Lung (tissue), 12 donors: ENCODE data around the gene GNG10. TPM values are rescaled to one million over a fixed set of nuclear protein-coding genes. Genes with fewer than 3 reads are reported as not detected.

Experiments used
- ATAC-seq: fragments of 200-7000 bp; cut with Tn5 transposase; one replicate; pipeline ENCODE4 v1.9.1; 2020; ENCODE audit warnings: moderate number of reproducible peaks; ENCODE audit not compliant: insufficient read depth, low FRiP score
- DNase-seq, 3 donors: peaks; one replicate each; pipeline ENCODE4 v3.0.0-alpha.2; 2013 to 2017
- H3K27ac ChIP-seq, 2 donors: one replicate each; pipeline ENCODE4 v1.5.1; 2013; ENCODE audit warnings: mild to moderate bottlenecking in 2 of 2, moderate library complexity in 2 of 2, control low read depth in 1 of 2, inconsistent platforms in 1 of 2, low read depth in 1 of 2, low read length in 1 of 2
- H3K27me3 ChIP-seq, 3 donors: one replicate each; pipeline ENCODE4 v1.5.1; 2013; ENCODE audit warnings: low read length in 2 of 3; ENCODE audit not compliant: control insufficient read depth in 3 of 3, insufficient read depth in 3 of 3
- H3K36me3 ChIP-seq, 4 donors: one replicate each; pipeline ENCODE4 v1.5.1; 2013; ENCODE audit warnings: low read length in 4 of 4, mild to moderate bottlenecking in 1 of 4, moderate library complexity in 1 of 4; ENCODE audit not compliant: control insufficient read depth in 4 of 4, insufficient read depth in 4 of 4
- H3K4me1 ChIP-seq, 5 donors: one replicate each; pipeline ENCODE4 v1.5.1; 2013; ENCODE audit warnings: low read length in 5 of 5, mild to moderate bottlenecking in 2 of 5, moderate library complexity in 1 of 5; ENCODE audit not compliant: control insufficient read depth in 5 of 5, insufficient read depth in 5 of 5
- H3K4me3 ChIP-seq: one replicate; pipeline ENCODE4 v1.5.1; 2013; ENCODE audit warnings: mild to moderate bottlenecking, control low read depth, moderate library complexity
- H3K9ac ChIP-seq, 2 donors: one replicate each; pipeline ENCODE4 v1.5.1; 2013; ENCODE audit warnings: low read length in 2 of 2, control low read depth in 1 of 2; ENCODE audit not compliant: insufficient read depth in 1 of 2
- H3K9me3 ChIP-seq, 4 donors: one replicate each; pipeline ENCODE4 v1.5.1; 2013; ENCODE audit warnings: low read length in 3 of 4, mild to moderate bottlenecking in 1 of 4, moderate library complexity in 1 of 4; ENCODE audit not compliant: control insufficient read depth in 4 of 4, insufficient read depth in 3 of 4
- WGBS, 2 donors: extraction: QIAGEN DNeasy Blood & Tissue Kit; methylation state at CpG; one replicate each; pipeline ENCODE4 v1.1.7; 2013; 5-methylcytosine and 5-hydroxymethylcytosine counted together
- polyA plus RNA-seq, 2 donors: library from polyadenylated mRNA; stranded (reverse); fragments of 200-250 nt; gene quantifications; one replicate each; pipeline ENCODE4 v1.2.1, GENCODE V29; 2013
- total RNA-seq, 2 donors: library from RNA; depleted of rRNA in 1 of 2; stranded (reverse); fragments of >200 nt in 1 of 2; gene quantifications; one replicate each; pipeline ENCODE4 v1.2.1, GENCODE V29; 2014 to 2021
- TF ChIP-seq, protein P1 (sequence below): IDR thresholded peaks from 2 replicates; pipeline ENCODE4 v1.5.1; 2012; ENCODE audit warnings: mild to moderate bottlenecking; ENCODE audit errors: control extremely low read depth, extremely low read depth
- donor health status: control.
- donor health status: control.
- donor health status: Bipolar disorder and iron deficiency.
- donor health status: healthy.
- donor health status: DM: yes; HTN: yes; CAD: no.

Gene GNG10
- total and polyA plus RNA-seq, 4 donors = 40.4 to 98.5 (median 46.0) TPM

DNA sequence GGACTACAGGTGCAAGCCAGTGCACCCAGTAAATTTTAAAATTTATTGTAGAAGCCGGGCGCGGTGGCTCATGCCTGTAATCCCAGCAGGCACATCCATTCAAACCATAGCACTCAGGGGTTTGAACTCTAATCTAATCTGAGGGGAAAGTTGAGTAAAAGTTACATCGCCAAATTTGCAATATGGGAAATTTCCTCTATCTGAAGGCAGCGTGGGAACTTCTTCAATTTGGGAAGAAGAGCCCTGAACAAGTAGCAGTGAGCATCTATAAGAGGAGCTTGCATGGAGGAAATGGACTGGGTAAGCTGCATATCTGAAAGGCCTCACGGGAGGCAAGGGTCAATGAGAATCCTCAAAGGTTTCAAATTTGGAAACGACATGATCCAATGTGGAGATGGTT lies 33.0 kb upstream of the GNG10 start:
- WGBS, 2 donors = 80 to 82% methylated on average over 7 of the region's 7 CpGs
- no peak overlapping the region for H3K4me3 ChIP-seq
- DNase-seq = no peak
- H3K4me1 ChIP-seq = peaks cover 2 to 20% (median 8%) of the 10 kb centered on the region in 5 donors
- no peak for ATAC-seq
- H3K27ac ChIP-seq = no peak overlapping the region
- TF ChIP-seq, protein P1, sequence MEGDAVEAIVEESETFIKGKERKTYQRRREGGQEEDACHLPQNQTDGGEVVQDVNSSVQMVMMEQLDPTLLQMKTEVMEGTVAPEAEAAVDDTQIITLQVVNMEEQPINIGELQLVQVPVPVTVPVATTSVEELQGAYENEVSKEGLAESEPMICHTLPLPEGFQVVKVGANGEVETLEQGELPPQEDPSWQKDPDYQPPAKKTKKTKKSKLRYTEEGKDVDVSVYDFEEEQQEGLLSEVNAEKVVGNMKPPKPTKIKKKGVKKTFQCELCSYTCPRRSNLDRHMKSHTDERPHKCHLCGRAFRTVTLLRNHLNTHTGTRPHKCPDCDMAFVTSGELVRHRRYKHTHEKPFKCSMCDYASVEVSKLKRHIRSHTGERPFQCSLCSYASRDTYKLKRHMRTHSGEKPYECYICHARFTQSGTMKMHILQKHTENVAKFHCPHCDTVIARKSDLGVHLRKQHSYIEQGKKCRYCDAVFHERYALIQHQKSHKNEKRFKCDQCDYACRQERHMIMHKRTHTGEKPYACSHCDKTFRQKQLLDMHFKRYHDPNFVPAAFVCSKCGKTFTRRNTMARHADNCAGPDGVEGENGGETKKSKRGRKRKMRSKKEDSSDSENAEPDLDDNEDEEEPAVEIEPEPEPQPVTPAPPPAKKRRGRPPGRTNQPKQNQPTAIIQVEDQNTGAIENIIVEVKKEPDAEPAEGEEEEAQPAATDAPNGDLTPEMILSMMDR = no peak
- peaks cover 0 to 5% (median 0%) of the 10 kb centered on the region in 4 donors for H3K36me3 ChIP-seq
- no peaks in the 10 kb centered on the region for H3K9me3 ChIP-seq
- peaks cover 0 to 4% (median 0%) of the 10 kb centered on the region in 3 donors for H3K27me3 ChIP-seq
- no peak overlapping the region for H3K9ac ChIP-seq

DNA sequence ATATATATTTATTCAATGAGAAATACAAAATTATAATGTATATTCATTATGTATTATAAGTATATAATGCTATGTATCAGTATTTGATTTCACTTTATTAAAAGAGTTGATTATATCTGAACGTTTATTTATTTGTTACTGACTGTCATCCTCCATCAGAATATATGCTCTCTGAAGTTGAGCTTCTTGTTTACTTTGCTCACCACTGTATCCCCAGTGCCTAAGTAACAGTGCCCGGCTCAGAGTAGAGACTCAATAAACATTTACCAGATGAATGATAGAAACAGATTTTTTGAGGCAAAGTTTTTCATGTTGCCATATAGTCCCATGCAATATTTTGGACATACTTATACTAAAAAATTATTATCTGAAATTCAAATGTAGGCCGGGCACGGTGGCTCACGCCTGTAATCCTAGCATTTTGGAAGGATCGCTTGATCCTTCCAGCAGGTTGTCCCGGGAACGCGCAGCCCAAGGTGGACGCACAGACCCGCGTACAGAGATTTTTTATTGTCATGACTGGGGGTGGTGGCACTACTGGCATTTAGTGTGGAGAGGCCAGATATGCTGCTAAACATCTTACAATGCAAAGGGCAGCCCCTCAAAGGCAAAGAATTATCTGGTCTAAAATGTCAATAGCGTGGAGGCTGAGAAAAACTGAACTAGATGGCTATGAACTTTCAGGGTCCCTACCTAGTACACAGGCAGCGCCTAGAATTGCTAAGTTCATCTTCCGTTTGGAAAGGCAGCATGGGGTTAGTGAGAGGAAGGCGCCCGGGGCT lies 31.0 kb upstream of the GNG10 start:
- Histone ChIP-seq H3K27ac (peak overlapping the region in 1 of 2 donors; percentile 11), H3K9me3 (no peaks in the 10 kb centered on the region), H3K36me3 (peaks cover 0 to 5% (median 0%) of the 10 kb centered on the region in 4 donors), H3K27me3 (no peaks in the 10 kb centered on the region), H3K4me1 (peaks cover 2 to 21% (median 8%) of the 10 kb centered on the region in 5 donors), H3K9ac (peak overlapping the region; percentile 72 to 80), H3K4me3 (peak overlapping the region; percentile 98)
- 10 to 12% methylated on average over 17 of the region's 17 CpGs for WGBS, 2 donors
- TF ChIP-seq, protein P1 = no peak
- DNase-seq (no peak), ATAC-seq (peak; percentile 9)

DNA sequence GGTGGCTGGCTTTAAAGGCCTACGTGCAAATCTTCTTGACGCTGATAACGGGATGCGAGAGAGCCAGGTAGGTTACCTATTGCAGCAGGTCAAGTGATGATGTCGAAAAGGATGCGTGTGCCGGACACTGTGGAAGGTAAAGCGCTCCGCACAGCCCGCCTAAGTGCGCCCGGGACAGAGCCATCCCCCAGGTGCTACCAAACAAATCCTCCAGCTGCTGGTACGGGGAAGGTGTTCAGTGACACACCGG lies 30.5 kb upstream of the GNG10 start:
- H3K27ac ChIP-seq = peak overlapping the region in 1 of 2 donors; percentile 11
- no peaks in the 10 kb centered on the region for H3K27me3 ChIP-seq
- no peak for ATAC-seq
- H3K9ac ChIP-seq = peak overlapping the region; percentile 72 to 80
- no peaks in the 10 kb centered on the region for H3K9me3 ChIP-seq
- peak overlapping the region; percentile 98 for H3K4me3 ChIP-seq
- peaks cover 2 to 25% (median 8%) of the 10 kb centered on the region in 5 donors for H3K4me1 ChIP-seq
- no peak for DNase-seq
- TF ChIP-seq, protein P1 = no peak
- peaks cover 0 to 5% (median 0%) of the 10 kb centered on the region in 4 donors for H3K36me3 ChIP-seq
- 0 to 1% methylated on average over 14 of the region's 14 CpGs for WGBS, 2 donors
